SKM-1 treated with dmso at 0.1 percent for 144 hours (cell line): ENCODE measurements around the gene ODF2.
A peak's percentile ranks its signal among the peaks of the same experiment; 100 is the strongest.
"Not testable (repeated sequence)": the region's sequence is repeated elsewhere in the genome, so short reads cannot be mapped to it uniquely, and the experiment has no call there.

Experiments
- DNase-seq: peaks from one replicate; lab custom pipeline; 2025; ENCODE audit not compliant: unreplicated experiment; lab: John Stamatoyannopoulos, UW

The ODF2 gene

GRCh38 chr9:128423356-128423755 lies 32.5 kb upstream of the ODF2 start:
- not testable (repeated sequence) for DNase-seq

- no peak for DNase-seq
Observed at GRCh38 chr9:128424268-128424780, 31.5 kb upstream of the ODF2 start.

- no peak for DNase-seq
Observed at GRCh38 chr9:128428644-128429512, 26.9 kb upstream of the ODF2 start.

- DNase-seq = no peak
Observed at GRCh38 chr9:128429513-128430086, 26.2 kb upstream of the ODF2 start.

- no peak for DNase-seq
Observed at GRCh38 chr9:128431207-128431606, 24.6 kb upstream of the ODF2 start.

GRCh38 chr9:128434340-128434739 lies 21.5 kb upstream of the ODF2 start:
- DNase-seq = no peak

GRCh38 chr9:128435611-128436010 lies 20.2 kb upstream of the ODF2 start:
- no peak for DNase-seq

- peak; percentile 84 for DNase-seq
Observed at GRCh38 chr9:128438343-128439109, 17.3 kb upstream of the ODF2 start.

- DNase-seq = no peak
Observed at GRCh38 chr9:128439273-128439672, 16.5 kb upstream of the ODF2 start.

GRCh38 chr9:128442150-128442549 lies 13.7 kb upstream of the ODF2 start:
- DNase-seq = no peak

GRCh38 chr9:128446505-128446904 lies 9.3 kb upstream of the ODF2 start:
- not testable (repeated sequence) for DNase-seq

- no peak for DNase-seq
Observed at GRCh38 chr9:128448746-128449145, 7.1 kb upstream of the ODF2 start.

GRCh38 chr9:128454991-128455390 lies 815 bp upstream of the ODF2 start:
- no peak for DNase-seq

- peak; percentile 79 for DNase-seq
Observed at GRCh38 chr9:128456613-128457061, 831 bp downstream of the ODF2 start.

- no peak for DNase-seq
Observed at GRCh38 chr9:128457207-128457606, 1.4 kb downstream of the ODF2 start.

GRCh38 chr9:128459011-128459410 lies 3.2 kb downstream of the ODF2 start:
- DNase-seq = no peak

- DNase-seq = no peak
Observed at GRCh38 chr9:128469070-128469469, 13.3 kb downstream of the ODF2 start.

GRCh38 chr9:128470560-128470959 lies 14.8 kb downstream of the ODF2 start:
- DNase-seq = peak; percentile 70

GRCh38 chr9:128473104-128473503 lies 17.3 kb downstream of the ODF2 start:
- DNase-seq = no peak

GRCh38 chr9:128475867-128476266 lies 20.1 kb downstream of the ODF2 start:
- DNase-seq = no peak

GRCh38 chr9:128479262-128479661 lies 23.5 kb downstream of the ODF2 start:
- no peak for DNase-seq
